Lung (tissue), 12 donors: Measurements from ENCODE around the gene C21orf91. TPM values are rescaled to one million over a fixed set of nuclear protein-coding genes. Genes with fewer than 3 reads are reported as not detected.

Experiments
- ATAC-seq: fragments of 200-7000 bp; cut with Tn5 transposase; one replicate; pipeline ENCODE4 v1.9.1; 2020; ENCODE audit warnings: moderate number of reproducible peaks; ENCODE audit not compliant: insufficient read depth, low FRiP score
- DNase-seq, 3 donors: peaks; one replicate each; pipeline ENCODE4 v3.0.0-alpha.2; 2013 to 2017
- H3K27ac ChIP-seq, 2 donors: one replicate each; pipeline ENCODE4 v1.5.1; 2013; ENCODE audit warnings: mild to moderate bottlenecking in 2 of 2, moderate library complexity in 2 of 2, control low read depth in 1 of 2, inconsistent platforms in 1 of 2, low read depth in 1 of 2, low read length in 1 of 2
- H3K27me3 ChIP-seq, 3 donors: one replicate each; pipeline ENCODE4 v1.5.1; 2013; ENCODE audit warnings: low read length in 2 of 3; ENCODE audit not compliant: control insufficient read depth in 3 of 3, insufficient read depth in 3 of 3
- H3K36me3 ChIP-seq, 4 donors: one replicate each; pipeline ENCODE4 v1.5.1; 2013; ENCODE audit warnings: low read length in 4 of 4, mild to moderate bottlenecking in 1 of 4, moderate library complexity in 1 of 4; ENCODE audit not compliant: control insufficient read depth in 4 of 4, insufficient read depth in 4 of 4
- H3K4me1 ChIP-seq, 5 donors: one replicate each; pipeline ENCODE4 v1.5.1; 2013; ENCODE audit warnings: low read length in 5 of 5, mild to moderate bottlenecking in 2 of 5, moderate library complexity in 1 of 5; ENCODE audit not compliant: control insufficient read depth in 5 of 5, insufficient read depth in 5 of 5
- H3K4me3 ChIP-seq: one replicate; pipeline ENCODE4 v1.5.1; 2013; ENCODE audit warnings: mild to moderate bottlenecking, control low read depth, moderate library complexity
- H3K9ac ChIP-seq, 2 donors: one replicate each; pipeline ENCODE4 v1.5.1; 2013; ENCODE audit warnings: low read length in 2 of 2, control low read depth in 1 of 2; ENCODE audit not compliant: insufficient read depth in 1 of 2
- H3K9me3 ChIP-seq, 4 donors: one replicate each; pipeline ENCODE4 v1.5.1; 2013; ENCODE audit warnings: low read length in 3 of 4, mild to moderate bottlenecking in 1 of 4, moderate library complexity in 1 of 4; ENCODE audit not compliant: control insufficient read depth in 4 of 4, insufficient read depth in 3 of 4
- WGBS, 2 donors: extraction: QIAGEN DNeasy Blood & Tissue Kit; methylation state at CpG; one replicate each; pipeline ENCODE4 v1.1.7; 2013; 5-methylcytosine and 5-hydroxymethylcytosine counted together
- polyA plus RNA-seq, 2 donors: library from polyadenylated mRNA; stranded (reverse); fragments of 200-250 nt; gene quantifications; one replicate each; pipeline ENCODE4 v1.2.1, GENCODE V29; 2013
- total RNA-seq, 2 donors: library from RNA; depleted of rRNA in 1 of 2; stranded (reverse); fragments of >200 nt in 1 of 2; gene quantifications; one replicate each; pipeline ENCODE4 v1.2.1, GENCODE V29; 2014 to 2021
- TF ChIP-seq, protein P1 (sequence below): IDR thresholded peaks from 2 replicates; pipeline ENCODE4 v1.5.1; 2012; ENCODE audit warnings: mild to moderate bottlenecking; ENCODE audit errors: control extremely low read depth, extremely low read depth
- donor health status: control.
- donor health status: control.
- donor health status: Bipolar disorder and iron deficiency.
- donor health status: healthy.
- donor health status: DM: yes; HTN: yes; CAD: no.

Gene C21orf91
- total and polyA plus RNA-seq, 4 donors: 2.8 to 19.0 (median 10.2) TPM

DNA sequence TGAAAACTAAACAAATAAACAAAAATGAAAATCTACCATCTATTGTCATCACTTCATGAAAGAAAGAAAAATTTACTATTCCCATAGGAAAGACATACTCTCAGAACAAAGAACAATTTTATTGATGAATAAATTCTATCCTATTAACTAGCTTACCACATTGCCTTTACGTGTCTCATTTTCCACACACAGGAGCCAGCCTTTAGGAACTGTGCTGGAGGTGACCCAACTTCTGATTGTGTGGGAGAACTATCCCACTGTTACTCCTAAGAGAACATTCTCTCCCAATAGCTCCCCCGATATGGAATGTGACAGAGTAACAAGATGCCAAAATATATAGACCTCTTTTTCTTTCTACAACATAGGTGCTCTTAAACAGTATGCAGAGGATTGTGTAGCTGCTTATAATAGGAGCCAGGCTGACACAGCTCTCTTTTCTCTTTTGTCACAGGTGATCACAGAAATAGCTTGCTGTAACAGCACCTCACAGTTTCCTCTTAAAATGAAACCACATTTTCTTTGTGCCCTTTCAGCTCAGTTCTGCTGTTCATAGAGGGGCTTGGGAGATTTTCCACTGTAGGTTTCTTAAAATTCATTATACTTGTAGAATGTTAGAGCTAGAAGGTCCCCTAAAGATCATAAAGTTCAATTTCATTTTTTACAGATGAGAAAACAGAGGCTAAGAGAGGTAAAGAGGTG, 35.5 kb downstream of the C21orf91 start:
- no peak for ATAC-seq
- no peaks in the 10 kb centered on the region for H3K27me3 ChIP-seq
- WGBS, 2 donors: 59 to 85% methylated on average over 2 of the region's 2 CpGs
- peaks cover 0 to 2% (median 0%) of the 10 kb centered on the region in 4 donors for H3K9me3 ChIP-seq
- no peak overlapping the region for H3K27ac ChIP-seq
- peaks cover 0 to 4% (median 0%) of the 10 kb centered on the region in 5 donors for H3K4me1 ChIP-seq
- TF ChIP-seq, protein P1, sequence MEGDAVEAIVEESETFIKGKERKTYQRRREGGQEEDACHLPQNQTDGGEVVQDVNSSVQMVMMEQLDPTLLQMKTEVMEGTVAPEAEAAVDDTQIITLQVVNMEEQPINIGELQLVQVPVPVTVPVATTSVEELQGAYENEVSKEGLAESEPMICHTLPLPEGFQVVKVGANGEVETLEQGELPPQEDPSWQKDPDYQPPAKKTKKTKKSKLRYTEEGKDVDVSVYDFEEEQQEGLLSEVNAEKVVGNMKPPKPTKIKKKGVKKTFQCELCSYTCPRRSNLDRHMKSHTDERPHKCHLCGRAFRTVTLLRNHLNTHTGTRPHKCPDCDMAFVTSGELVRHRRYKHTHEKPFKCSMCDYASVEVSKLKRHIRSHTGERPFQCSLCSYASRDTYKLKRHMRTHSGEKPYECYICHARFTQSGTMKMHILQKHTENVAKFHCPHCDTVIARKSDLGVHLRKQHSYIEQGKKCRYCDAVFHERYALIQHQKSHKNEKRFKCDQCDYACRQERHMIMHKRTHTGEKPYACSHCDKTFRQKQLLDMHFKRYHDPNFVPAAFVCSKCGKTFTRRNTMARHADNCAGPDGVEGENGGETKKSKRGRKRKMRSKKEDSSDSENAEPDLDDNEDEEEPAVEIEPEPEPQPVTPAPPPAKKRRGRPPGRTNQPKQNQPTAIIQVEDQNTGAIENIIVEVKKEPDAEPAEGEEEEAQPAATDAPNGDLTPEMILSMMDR: no peak
- no peak overlapping the region for H3K4me3 ChIP-seq
- no peak overlapping the region for H3K9ac ChIP-seq
- no peak for DNase-seq
- peaks cover 2 to 20% (median 12%) of the 10 kb centered on the region in 4 donors for H3K36me3 ChIP-seq

DNA sequence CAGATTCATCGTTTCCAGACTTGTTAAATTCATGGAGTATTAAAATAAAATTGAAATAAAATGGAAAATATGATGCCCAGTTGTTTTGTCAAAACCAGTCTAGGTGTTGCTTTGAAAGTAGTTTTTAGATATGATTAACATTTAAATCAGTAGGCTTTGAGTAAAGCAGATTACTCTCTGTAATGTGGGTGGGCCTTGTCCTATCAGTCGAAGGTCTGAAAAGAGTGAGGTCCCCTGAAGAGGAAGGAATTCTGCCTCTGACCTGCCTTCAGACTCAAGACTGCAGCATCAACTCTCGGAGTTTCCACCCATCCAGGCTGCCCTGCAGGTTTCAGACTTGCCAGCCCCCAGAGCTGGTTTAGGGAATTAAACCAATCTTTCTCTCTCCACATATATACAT, 36.2 kb downstream of the C21orf91 start:
- DNase-seq (no peak), ATAC-seq (no peak)
- WGBS, 2 donors: 92 to 93% methylated on average over 3 of the region's 3 CpGs
- no peak overlapping the region for H3K4me3 ChIP-seq
- H3K9ac ChIP-seq: no peak overlapping the region
- no peak overlapping the region for H3K27ac ChIP-seq
- peaks cover 2 to 20% (median 12%) of the 10 kb centered on the region in 4 donors for H3K36me3 ChIP-seq
- H3K9me3 ChIP-seq: peaks cover 0 to 2% (median 0%) of the 10 kb centered on the region in 4 donors
- H3K27me3 ChIP-seq: no peaks in the 10 kb centered on the region
- TF ChIP-seq, protein P1: no peak
- H3K4me1 ChIP-seq: peaks cover 0 to 4% (median 0%) of the 10 kb centered on the region in 5 donors

DNA sequence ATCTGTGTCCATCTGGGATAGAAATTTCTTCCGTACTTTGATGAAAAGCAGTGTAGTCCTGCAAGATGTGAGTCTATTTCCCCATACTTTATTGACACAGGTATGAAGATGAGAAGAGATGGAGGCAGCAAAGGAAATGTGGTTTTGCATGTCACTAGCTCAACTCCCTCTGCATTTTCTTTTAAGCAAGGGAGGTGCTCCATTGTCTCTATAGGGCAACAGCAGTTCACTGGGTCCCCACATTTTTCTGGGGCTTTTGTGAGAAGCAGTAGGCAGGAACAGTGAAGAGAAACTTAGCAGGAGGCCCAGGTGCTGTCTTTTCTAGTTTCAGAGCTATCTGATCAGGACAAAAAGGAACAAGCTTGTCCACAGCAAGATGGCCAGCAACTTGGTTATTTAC, 37.1 kb downstream of the C21orf91 start:
- no peak overlapping the region for H3K27ac ChIP-seq

More for the DNA sequence above, 37.1 kb downstream of the C21orf91 start:
- H3K36me3 ChIP-seq: peaks cover 2 to 20% (median 12%) of the 10 kb centered on the region in 4 donors
- no peak overlapping the region for H3K4me3 ChIP-seq
- TF ChIP-seq, protein P1: no peak
- H3K9me3 ChIP-seq: peaks cover 0 to 2% (median 0%) of the 10 kb centered on the region in 4 donors
- DNase-seq (no peak), ATAC-seq (no peak)
- H3K9ac ChIP-seq: no peak overlapping the region
- peaks cover 0 to 4% (median 0%) of the 10 kb centered on the region in 5 donors for H3K4me1 ChIP-seq
- no peaks in the 10 kb centered on the region for H3K27me3 ChIP-seq
- 70 to 87% methylated on average over 1 of the region's 1 CpG for WGBS, 2 donors
